ENCODE results near the gene CALHM6.

- TF ChIP-seq EZH2 (IDR thresholded peaks at IDR 0.05), result no peak
- no peak for TF ChIP-seq POLR2AphosphoS5 (IDR thresholded peaks at IDR 0.05; ENCODE audit: borderline replicate concordance, low read depth, low read length)
Measured at GRCh38 chr6:116458264-116458663, 2.9 kb upstream of the CALHM6 start.
